ENCODE results near the gene GDF10. TPM values are rescaled to one million over a fixed set of nuclear protein-coding genes. Genes with fewer than 3 reads are reported as not detected.

Gene GDF10, protein sequence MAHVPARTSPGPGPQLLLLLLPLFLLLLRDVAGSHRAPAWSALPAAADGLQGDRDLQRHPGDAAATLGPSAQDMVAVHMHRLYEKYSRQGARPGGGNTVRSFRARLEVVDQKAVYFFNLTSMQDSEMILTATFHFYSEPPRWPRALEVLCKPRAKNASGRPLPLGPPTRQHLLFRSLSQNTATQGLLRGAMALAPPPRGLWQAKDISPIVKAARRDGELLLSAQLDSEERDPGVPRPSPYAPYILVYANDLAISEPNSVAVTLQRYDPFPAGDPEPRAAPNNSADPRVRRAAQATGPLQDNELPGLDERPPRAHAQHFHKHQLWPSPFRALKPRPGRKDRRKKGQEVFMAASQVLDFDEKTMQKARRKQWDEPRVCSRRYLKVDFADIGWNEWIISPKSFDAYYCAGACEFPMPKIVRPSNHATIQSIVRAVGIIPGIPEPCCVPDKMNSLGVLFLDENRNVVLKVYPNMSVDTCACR
- total RNA-seq = 1 to 10 TPM in 1 of 2 donors, under 1 TPM in 1; 0.63 to 1.9 TPM

DNA sequence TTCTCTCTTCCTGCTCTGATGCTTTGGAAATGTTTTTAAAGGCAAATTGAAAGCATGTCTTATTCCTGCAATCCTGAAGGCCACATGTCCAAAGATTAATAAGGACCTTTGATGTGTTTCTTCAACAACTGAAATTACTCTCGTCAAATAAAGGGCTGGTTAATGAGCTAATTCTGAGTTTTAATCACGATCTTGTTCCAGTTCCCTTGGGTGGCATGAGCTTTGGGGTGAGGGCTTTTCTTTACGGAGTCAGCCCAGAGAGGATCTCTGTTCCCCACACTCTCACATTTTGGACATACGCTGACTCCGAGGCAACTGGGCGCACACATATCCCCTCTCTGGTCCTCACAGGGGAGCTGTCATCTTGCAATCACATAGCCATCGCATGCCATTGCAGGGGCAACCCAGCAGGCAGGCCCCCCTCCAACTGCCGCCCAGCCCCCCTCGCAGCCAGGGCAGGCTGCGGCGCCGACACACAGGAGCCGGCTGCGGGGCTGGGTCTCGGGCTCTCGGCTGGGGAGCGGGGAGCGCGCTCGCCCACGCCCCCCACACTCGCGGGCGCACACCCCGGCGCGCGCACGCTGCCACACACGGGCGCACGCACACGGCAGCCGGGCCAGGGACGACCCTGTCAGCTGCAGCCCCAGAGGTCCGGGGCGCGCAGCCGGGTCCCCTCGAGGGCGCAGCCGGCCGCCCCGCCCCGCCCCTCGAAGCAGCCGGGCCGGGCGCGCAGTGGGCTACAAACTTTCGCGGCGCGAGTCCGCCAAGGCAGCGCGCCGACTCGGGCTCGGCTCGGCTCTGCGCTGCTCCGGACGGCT is at the start of gene GDF10:
Gene GDF10 (plus strand): TSS at position 587 of the 818 bp plus-strand sequence. CDS start 455 bp downstream, outside the sequence.
- H3K27me3 ChIP-seq = no peaks in the 10 kb centered on the region
- H3K9me3 ChIP-seq = no peaks in the 10 kb centered on the region
- DNase-seq (ENCODE audit: low spot score) = no peak
- no peaks in the 10 kb centered on the region for H3K36me3 ChIP-seq
- peaks cover 0 to 23% of the 10 kb centered on the region in 2 donors for H3K4me1 ChIP-seq
- peak within 1 kb of the TSS; percentile 38 to 55 for H3K4me3 ChIP-seq
- H3K27ac ChIP-seq = peak within 1 kb of the TSS in 1 of 2 donors; percentile 21
- TF ChIP-seq, protein P1, sequence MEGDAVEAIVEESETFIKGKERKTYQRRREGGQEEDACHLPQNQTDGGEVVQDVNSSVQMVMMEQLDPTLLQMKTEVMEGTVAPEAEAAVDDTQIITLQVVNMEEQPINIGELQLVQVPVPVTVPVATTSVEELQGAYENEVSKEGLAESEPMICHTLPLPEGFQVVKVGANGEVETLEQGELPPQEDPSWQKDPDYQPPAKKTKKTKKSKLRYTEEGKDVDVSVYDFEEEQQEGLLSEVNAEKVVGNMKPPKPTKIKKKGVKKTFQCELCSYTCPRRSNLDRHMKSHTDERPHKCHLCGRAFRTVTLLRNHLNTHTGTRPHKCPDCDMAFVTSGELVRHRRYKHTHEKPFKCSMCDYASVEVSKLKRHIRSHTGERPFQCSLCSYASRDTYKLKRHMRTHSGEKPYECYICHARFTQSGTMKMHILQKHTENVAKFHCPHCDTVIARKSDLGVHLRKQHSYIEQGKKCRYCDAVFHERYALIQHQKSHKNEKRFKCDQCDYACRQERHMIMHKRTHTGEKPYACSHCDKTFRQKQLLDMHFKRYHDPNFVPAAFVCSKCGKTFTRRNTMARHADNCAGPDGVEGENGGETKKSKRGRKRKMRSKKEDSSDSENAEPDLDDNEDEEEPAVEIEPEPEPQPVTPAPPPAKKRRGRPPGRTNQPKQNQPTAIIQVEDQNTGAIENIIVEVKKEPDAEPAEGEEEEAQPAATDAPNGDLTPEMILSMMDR (IDR thresholded peaks at IDR 0.05) = no peak

DNA sequence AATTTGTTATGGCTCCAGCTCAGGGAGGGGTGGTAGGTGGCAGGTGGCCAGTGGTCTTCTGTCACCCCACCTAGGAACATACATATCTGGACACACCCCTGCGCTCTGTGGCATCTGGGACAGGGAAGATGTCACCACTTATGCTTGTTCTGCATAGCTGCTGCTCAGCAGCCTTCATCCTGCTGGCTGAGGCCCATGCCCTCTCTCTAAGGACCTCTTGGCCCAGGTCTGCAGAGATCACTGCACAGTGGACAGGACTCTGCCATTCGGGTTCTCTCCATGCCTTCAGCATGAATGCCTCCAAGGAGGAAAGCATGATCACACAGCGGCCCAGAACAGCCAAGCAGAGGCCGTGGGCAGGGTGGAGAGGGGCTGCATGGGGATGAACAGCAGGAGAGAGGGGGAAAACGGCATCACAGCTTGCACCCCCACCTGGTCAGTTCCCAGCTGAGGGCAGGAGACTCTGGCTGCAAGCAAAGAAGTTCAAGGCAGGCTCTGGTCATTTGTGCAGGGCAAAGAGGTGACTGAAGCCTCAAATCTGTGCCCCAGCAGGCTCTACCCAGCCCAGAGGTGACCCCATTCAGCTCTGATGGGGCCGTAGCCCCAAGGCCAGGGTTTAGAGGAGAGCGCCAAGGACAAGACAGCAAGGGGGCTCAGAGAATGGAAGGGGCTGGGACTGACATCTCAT is 47.8 kb upstream of the GDF10 start:
- Histone ChIP-seq H3K9me3 (no peaks in the 10 kb centered on the region), H3K36me3 (no peaks in the 10 kb centered on the region), H3K27ac (no peak overlapping the region), H3K4me1 (peaks cover 0 to 39% of the 10 kb centered on the region in 2 donors), H3K4me3 (no peak overlapping the region), H3K27me3 (no peaks in the 10 kb centered on the region)
- no peak for DNase-seq (ENCODE audit: low spot score)
- TF ChIP-seq, protein P1 (IDR thresholded peaks at IDR 0.05) = no peak

DNA sequence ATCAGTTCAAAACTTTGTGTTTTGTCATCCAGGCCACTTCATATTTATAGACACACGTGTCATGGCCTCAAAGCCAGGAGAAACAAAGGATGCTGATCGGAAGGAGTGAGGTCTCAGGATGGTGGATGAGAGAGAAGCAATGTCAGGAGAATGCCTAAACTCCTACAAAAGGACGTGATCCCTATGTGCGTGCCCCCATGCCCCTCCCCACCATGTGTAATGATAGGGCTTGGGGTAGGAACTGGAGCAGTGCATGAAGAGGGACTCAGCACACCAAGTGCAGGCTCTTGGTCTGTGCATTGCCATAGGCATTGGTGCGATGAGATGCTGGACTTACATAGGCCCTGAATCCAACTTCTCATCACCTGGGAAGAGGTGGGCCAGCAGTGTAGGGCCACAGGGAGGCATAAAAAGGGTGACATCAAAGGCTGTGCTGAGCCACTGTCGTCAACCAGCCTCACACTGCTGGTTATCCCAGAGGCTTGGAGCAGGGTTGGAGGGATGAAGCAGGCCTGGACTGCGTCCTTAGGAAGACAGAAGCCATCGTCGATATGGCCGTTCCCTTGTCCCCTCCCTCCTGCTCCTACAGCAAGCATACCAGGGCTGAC is 46.9 kb upstream of the GDF10 start:
- Histone ChIP-seq H3K4me1 (peaks cover 0 to 39% of the 10 kb centered on the region in 2 donors), H3K4me3 (no peak overlapping the region), H3K9me3 (no peaks in the 10 kb centered on the region), H3K27me3 (no peaks in the 10 kb centered on the region), H3K36me3 (no peaks in the 10 kb centered on the region), H3K27ac (peak overlapping the region in 1 of 2 donors; percentile 76)
- TF ChIP-seq, protein P1 (IDR thresholded peaks at IDR 0.05) = no peak
- DNase-seq (ENCODE audit: low spot score) = peak; percentile 52

DNA sequence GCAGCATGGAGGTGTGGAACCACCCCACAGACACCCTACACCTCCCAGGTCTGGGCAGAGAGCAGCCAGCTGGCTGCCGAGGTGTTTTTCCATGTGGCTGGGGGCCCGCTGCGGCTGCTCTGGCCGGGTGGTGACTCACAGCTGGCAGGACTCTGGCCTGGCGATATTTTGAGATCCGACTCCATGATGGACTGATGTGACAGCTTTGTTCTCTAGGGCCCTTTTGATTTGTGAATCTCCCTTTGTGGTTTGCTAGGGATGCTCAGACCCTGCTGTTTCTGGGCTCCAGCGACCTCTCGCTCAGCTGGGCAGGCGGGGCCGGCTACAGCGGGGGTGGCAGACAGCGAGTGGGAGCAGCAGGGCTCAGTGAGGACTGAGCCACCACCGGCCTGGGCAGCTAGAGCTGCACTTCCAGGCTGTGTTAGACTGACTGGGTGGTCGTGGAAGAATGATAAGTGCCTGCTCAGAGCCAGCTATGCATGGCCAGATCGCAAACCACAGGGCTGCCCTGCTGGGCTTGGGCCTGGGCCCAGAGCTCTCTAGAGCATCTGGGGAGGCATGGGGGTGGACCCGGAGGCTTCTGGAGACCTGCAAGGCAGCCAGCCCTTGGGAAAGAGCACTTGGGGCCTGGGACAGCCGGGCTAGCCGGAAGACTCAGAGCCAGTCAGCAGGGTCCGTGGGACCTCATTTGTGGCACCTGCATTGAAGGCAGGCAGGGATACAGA is 46.2 kb upstream of the GDF10 start:
- Histone ChIP-seq H3K27me3 (no peaks in the 10 kb centered on the region), H3K9me3 (no peaks in the 10 kb centered on the region), H3K4me3 (no peak overlapping the region), H3K4me1 (peaks cover 0 to 39% of the 10 kb centered on the region in 2 donors), H3K36me3 (no peaks in the 10 kb centered on the region), H3K27ac (peak overlapping the region; percentile 72 to 76)
- DNase-seq (ENCODE audit: low spot score) = peak; percentile 68
- TF ChIP-seq, protein P1 (IDR thresholded peaks at IDR 0.05) = no peak

Data from right atrium auricular region (tissue), 2 donors.